Measurements from ENCODE around the gene DACT3.

Gene DACT3

GRCh38 chr19:46665072-46665471, 4.1 kb upstream of the DACT3 start:
- no peak for DNase-seq

- DNase-seq: peak; percentile 83
These were observed 982 bp upstream of the DACT3 start for GRCh38 chr19:46661735-46662592.

DNA sequence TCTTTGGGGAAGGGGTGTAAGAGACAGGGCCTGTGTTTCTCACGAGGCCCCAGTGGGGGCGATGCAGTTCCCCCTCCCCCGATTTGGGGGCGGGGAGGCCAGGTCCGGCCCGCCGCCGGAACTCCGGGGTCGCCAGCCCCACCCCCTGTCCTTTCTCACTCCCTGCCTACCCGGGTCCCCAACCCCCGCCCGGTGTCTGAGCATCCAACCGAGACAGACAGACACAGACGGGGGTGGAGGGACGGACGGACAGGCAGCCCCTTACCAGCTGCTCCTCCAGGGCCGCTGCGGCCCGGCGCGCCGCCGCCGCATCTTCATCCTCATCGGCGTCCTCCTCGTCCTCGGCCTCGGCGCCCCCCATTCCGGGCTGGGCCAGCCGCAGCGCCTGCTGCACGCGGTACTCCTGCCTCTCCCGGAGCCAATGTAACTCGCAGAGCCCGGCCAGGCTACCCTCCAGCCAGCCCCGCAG, 397 bp downstream of the DACT3 start:
- DNase-seq: no peak

GRCh38 chr19:46660008-46660517, 919 bp downstream of the DACT3 start:
- peak; percentile 4 for DNase-seq

- DNase-seq: peak; percentile 15
These were observed 1.6 kb downstream of the DACT3 start for GRCh38 chr19:46659151-46660007.

DNA sequence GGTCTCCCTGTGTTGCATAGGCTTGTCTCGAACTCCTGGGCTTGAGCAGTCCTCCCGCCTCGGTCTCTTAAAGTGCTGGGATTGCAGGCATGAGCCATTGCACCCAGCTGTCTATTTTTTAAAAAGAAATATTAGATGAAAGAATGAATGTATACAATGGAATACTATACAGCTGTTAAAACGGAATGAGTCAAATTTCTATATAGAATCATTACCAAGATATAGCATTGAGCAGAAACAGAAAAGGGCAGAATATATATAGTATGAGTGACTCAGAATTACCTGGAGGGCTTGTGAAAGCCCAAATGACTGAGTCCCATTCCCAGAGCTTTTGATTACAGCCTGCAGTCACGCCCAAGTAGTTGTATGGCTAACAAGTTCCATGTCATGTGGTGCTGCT, 4.4 kb downstream of the DACT3 start:
- DNase-seq: peak; percentile 42

GRCh38 chr19:46654621-46655152, 6.3 kb downstream of the DACT3 start:
- DNase-seq: no peak

DNA sequence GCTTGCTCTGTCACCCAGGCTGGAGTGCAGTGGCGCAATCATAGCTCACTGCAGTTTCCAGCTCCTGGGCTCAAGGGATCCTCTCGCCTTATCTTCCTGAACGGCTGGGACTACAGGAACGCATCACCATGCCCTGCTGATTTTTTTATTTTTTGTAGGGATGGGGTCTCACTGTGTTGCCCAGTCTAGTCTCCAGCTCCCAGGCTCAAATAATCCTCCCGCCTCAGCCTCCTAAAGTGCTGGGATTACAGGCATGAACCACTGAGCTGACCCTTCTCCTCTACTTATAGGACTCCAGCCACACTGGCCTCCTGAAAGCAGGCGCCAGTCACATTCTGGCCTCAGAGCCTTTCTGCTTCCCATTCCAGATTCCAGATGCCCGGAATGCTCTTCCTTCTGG, 10.5 kb downstream of the DACT3 start:
- no peak for DNase-seq

- DNase-seq: no peak
These were observed 11.7 kb downstream of the DACT3 start for GRCh38 chr19:46648961-46649960.

- no peak for DNase-seq
These were observed 12.7 kb downstream of the DACT3 start for GRCh38 chr19:46648060-46648960.

DNA sequence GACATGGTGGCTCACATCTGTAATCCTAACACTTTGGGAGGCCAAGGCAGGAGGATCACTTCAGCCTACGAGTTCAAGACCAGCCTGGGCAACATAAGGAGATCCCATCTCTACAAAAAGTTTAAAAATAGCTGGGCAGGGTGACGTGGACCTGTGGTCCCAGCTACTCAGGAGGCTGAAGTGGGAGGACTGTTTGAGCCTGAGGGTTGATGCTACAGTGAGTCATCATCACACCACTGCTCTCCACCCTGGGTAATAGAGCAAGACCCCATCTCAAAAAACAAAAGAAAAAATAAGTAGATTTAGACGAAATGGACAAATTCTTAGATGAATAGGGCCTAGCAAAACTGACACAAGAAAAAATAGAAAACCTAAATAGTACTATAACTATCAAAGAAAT, 14.6 kb downstream of the DACT3 start:
- DNase-seq: no peak

DNA sequence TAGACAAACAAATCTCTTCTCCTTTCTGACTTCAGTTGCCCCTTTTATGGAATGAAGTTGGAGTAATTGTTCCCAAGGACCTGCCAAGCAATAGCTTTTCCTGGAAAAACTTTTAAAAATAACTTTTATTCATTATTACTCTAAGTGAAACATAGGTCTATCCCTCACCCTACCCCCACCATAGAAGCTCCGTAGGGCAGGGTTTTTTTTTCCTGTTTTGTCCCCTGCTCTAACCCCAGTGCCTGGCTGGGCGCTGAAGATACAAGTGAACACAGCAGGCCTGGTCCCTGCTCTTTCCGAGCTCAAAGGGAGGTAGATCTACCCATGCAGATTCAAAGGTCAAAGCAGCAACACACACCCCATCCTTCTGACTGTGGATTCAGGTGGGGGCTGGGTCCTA, 16.3 kb downstream of the DACT3 start:
- DNase-seq: no peak

DNA sequence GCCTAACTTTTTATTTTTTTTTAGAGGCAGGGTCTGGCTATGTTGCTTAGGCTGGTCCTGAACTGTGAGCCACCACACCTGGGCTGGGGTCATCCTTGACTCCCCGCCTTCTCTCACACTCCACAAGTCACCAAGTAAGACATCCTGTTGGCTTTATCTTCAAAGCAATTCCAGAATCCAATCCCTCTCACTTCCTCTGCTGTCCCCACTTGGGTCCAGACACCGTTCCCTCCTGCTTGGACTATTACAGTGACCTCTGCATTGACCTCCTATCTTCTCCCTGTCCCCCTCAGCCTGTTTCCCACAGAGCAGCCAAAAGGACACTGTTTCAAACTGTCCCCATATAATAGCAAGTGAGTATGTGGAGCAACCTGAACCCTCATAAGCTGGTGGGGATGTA, 20.3 kb downstream of the DACT3 start:
- no peak for DNase-seq

DNA sequence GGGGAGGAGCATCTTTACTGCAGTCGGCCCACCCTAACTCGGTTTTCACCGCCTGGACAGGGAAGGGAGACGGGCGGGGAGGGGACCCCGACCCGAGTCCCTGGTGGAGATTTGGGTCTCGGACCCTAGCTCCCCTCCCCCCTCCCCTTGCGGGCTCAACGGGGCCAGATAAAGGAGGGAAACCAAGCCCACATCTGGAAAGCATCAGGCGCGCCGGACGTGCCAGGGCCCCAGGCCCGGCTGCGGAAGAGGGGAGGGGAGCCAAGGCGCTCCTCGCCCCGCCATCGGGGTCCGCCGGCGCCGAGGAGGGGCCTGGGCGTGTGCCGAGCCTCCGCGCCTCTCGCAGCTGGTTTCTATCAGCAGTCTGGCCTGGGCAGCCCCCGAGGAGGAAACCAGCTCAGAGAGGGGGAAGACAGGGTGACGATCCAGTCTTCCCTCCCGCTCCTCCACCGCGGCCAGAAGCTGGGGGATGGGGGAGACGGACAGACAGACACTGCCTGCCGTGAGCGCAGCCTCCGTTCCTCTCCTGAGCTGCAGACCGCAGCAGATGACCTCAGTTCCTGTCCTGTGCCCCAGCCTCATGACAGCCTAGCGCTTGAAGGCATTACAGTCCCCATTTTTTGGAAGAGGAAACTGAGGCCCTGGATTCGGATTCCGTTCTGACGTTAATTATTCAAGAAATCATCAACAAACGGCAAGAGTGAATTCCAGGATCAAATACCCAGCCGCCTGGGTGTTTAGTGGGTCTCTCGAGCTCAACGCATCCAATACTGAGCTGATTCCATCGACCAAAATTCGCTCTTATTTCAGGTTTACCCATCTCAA, 21.4 kb downstream of the DACT3 start:
- DNase-seq: no peak

DNA sequence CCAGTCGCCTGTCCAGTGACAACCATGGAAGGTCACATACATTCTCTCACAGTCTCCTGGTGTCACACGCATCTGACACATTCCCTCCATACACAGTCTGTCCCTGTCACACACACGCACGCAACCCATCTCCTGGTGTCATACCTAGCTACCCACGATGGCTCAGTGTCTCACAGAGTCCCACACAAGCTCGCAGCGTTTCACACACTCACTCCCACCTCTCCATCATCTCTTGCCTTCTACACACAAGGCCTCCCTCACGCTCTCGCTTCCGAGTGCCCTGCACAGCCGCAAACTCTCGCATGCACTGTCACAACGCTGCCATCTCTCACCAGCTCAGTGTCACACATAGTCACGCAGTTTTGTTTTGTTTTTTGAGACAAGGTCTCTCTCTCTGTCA, 23.8 kb downstream of the DACT3 start:
- peak; percentile 67 for DNase-seq

- DNase-seq: no peak
These were observed 24.8 kb downstream of the DACT3 start, which contains the start of gene GNG8 for GRCh38 chr19:46635920-46636761. TSS of gene GNG8 (minus strand) at chr19:46636202. CDS start at chr19:46634682, 1,520 bp downstream.

DNA sequence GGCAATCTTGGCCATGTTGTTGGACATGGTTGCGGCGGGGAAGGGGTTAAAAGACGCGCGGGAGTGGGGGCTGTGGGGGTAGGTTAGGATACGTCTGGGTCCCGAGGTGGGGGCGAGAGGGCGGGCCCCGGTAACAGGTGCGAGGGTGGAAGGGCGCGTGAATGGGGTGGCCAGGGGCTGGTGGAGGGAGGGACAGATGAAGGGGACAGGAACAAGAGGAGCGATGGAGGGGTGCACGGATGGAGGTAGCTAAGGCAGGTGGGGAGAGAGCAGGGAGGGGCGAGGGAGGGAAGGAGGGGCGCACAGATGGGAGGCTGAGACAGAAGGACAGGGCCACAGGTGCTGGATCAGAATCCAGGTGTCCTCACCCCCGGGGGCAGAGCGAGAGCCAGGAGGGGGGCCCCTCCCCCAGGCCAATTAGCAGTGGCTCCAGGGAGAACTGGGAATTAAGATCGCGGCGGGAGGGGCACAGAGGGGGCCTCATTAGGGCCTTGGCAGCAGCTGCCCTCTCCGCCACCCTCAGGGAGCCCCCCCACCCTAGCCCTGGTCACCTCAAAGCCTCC, 26.2 kb downstream of the DACT3 start:
- DNase-seq: no peak

DNA sequence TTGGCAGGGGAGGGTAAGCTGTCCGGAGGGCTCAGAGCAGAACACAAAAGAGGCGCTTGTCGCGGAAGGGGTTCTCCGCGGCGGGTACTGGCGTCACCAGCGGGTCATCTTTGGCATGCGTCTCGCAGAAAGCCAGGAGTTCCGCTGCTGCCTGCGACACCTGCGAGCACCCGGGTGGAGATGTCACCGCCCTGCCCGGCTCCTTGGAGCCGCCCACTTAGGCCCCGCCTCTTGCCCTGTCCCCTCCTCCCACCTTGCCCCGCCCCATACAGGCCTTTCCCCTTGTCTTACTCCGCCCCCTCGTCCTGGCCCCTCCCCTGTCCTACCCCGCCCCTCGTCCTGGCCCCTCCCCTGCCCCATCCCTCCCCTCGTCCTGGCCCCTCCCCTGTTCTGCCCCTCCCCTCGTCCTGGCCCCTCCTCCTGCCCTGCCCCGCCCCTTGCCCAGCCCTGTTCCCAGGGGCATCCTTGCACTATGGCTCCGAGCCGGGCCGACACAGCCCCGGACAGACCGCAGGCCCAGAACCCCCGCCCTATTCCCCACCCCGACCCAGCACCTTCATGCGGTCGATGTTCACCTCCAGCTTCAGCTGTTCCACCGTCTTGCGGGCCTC, 26.8 kb downstream of the DACT3 start:
- peak; percentile 97 for DNase-seq

Data from stimulated activated CD4-positive, alpha-beta T cell treated with anti-CD3 and anti-CD28 coated beads, Interleukin-1b, Interleukin-23, amount 100 ng/mL, for 48 hours (primary cell).